Central memory CD4-positive, alpha-beta T cell (primary cell): ENCODE measurements around the gene CPAMD8.
"Not testable (repeated sequence)": the region's sequence is repeated elsewhere in the genome, so short reads cannot be mapped to it uniquely, and the experiment has no call there.

Experiments
- DNase-seq: peaks from one replicate; pipeline ENCODE4 v3.0.0; 2022

Gene CPAMD8

GRCh38 chr19:16890461-16891184 lies 136.0 kb downstream of the CPAMD8 start:
- no peak for DNase-seq

GRCh38 chr19:16889883-16890460 lies 136.6 kb downstream of the CPAMD8 start:
- no peak for DNase-seq

GRCh38 chr19:16889366-16889882 lies 137.2 kb downstream of the CPAMD8 start:
- no peak for DNase-seq

- no peak for DNase-seq
Observed at GRCh38 chr19:16888629-16889365, 137.8 kb downstream of the CPAMD8 start, which contains the start of gene F2RL3. TSS of gene F2RL3 (plus strand) at chr19:16888999. CDS start at chr19:16889190, 191 bp downstream.

GRCh38 chr19:16887353-16888265 lies 139.0 kb downstream of the CPAMD8 start:
- no peak for DNase-seq

GRCh38 chr19:16886305-16886880 lies 140.2 kb downstream of the CPAMD8 start:
- no peak for DNase-seq

- no peak for DNase-seq
Observed at GRCh38 chr19:16885166-16885565, 141.4 kb downstream of the CPAMD8 start.

- DNase-seq: no peak
Observed at GRCh38 chr19:16883522-16883921, 143.1 kb downstream of the CPAMD8 start.

GRCh38 chr19:16882146-16882545 lies 144.5 kb downstream of the CPAMD8 start:
- DNase-seq: no peak

GRCh38 chr19:16880884-16881554 lies 145.6 kb downstream of the CPAMD8 start:
- DNase-seq: no peak

GRCh38 chr19:16878181-16878965 lies 148.2 kb downstream of the CPAMD8 start:
- DNase-seq: no peak

- no peak for DNase-seq
Observed at GRCh38 chr19:16877581-16877980, 149.0 kb downstream of the CPAMD8 start.

- no peak for DNase-seq
Observed at GRCh38 chr19:16876904-16877361, 149.7 kb downstream of the CPAMD8 start.

- DNase-seq: no peak
Observed at GRCh38 chr19:16875584-16876555, 150.7 kb downstream of the CPAMD8 start.

GRCh38 chr19:16874978-16875299 lies 151.7 kb downstream of the CPAMD8 start:
- DNase-seq: not testable (repeated sequence)

GRCh38 chr19:16874250-16874977 lies 152.2 kb downstream of the CPAMD8 start:
- no peak for DNase-seq

- no peak for DNase-seq
Observed at GRCh38 chr19:16873594-16873993, 153.0 kb downstream of the CPAMD8 start.

- DNase-seq: no peak
Observed at GRCh38 chr19:16872728-16873127, 153.9 kb downstream of the CPAMD8 start.

GRCh38 chr19:16871871-16872270 lies 154.7 kb downstream of the CPAMD8 start:
- no peak for DNase-seq
